ENCODE data around the gene SERINC5.

DNA sequence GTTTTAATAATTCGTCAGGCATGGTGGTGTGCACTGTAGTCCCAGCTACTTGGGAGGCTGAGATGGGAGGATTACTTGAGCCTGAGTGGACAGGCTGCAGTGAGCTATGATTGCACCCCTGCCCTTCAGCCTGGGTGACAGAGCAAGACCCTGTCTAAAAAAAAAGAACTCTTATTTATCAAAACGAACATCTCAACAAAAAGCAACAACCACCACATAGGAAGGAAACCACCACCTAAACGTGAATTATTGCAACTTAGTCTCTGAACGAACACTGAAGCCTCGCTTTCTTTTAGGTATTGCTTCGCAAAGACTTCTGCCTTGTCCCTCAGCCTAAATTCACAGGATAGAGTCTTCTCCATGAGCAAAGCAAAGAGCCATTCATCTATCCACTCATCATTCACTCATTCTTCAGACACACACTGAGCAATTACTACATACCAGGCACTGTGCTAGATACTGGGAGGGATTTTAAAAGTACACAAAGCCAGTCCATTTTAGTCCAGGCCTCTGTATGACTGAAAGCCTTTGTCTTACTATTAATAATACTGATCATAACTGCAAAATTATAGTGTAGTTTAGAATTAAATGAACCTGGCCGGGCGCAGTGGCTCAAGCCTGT is 163.3 kb downstream of the SERINC5 start:
- TF ChIP-seq TCF7L2 (IDR thresholded peaks at IDR 0.05; ENCODE audit: low read depth, low read length), result no peak
- TF ChIP-seq, protein P1, sequence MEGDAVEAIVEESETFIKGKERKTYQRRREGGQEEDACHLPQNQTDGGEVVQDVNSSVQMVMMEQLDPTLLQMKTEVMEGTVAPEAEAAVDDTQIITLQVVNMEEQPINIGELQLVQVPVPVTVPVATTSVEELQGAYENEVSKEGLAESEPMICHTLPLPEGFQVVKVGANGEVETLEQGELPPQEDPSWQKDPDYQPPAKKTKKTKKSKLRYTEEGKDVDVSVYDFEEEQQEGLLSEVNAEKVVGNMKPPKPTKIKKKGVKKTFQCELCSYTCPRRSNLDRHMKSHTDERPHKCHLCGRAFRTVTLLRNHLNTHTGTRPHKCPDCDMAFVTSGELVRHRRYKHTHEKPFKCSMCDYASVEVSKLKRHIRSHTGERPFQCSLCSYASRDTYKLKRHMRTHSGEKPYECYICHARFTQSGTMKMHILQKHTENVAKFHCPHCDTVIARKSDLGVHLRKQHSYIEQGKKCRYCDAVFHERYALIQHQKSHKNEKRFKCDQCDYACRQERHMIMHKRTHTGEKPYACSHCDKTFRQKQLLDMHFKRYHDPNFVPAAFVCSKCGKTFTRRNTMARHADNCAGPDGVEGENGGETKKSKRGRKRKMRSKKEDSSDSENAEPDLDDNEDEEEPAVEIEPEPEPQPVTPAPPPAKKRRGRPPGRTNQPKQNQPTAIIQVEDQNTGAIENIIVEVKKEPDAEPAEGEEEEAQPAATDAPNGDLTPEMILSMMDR (IDR thresholded peaks at IDR 0.05), result no peak
- TF ChIP-seq, protein P2, sequence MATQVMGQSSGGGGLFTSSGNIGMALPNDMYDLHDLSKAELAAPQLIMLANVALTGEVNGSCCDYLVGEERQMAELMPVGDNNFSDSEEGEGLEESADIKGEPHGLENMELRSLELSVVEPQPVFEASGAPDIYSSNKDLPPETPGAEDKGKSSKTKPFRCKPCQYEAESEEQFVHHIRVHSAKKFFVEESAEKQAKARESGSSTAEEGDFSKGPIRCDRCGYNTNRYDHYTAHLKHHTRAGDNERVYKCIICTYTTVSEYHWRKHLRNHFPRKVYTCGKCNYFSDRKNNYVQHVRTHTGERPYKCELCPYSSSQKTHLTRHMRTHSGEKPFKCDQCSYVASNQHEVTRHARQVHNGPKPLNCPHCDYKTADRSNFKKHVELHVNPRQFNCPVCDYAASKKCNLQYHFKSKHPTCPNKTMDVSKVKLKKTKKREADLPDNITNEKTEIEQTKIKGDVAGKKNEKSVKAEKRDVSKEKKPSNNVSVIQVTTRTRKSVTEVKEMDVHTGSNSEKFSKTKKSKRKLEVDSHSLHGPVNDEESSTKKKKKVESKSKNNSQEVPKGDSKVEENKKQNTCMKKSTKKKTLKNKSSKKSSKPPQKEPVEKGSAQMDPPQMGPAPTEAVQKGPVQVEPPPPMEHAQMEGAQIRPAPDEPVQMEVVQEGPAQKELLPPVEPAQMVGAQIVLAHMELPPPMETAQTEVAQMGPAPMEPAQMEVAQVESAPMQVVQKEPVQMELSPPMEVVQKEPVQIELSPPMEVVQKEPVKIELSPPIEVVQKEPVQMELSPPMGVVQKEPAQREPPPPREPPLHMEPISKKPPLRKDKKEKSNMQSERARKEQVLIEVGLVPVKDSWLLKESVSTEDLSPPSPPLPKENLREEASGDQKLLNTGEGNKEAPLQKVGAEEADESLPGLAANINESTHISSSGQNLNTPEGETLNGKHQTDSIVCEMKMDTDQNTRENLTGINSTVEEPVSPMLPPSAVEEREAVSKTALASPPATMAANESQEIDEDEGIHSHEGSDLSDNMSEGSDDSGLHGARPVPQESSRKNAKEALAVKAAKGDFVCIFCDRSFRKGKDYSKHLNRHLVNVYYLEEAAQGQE (IDR thresholded peaks at IDR 0.05; ENCODE audit: insufficient read depth in 1 of 2, low read depth in 2 of 2, low read length in 1 of 2), result no peak
- TF ChIP-seq SIN3A (IDR thresholded peaks at IDR 0.05; ENCODE audit: borderline replicate concordance, insufficient read depth, low read depth, low read length), result no peak
- no peak for TF ChIP-seq POLR2AphosphoS5 (IDR thresholded peaks at IDR 0.05; ENCODE audit: low read depth, low read length)

Data from Panc1 (cell line).